A549 (cell line): ENCODE results near the gene SCN3B. TPM values are rescaled to one million over a fixed set of nuclear protein-coding genes. Genes with fewer than 3 reads are reported as not detected.

ENCODE experiments used
- ATAC-seq, 2 experiments: fragments of 200-7000 bp in 1 of 2; fragments of >200 bp in 1 of 2; cut with Nextera tagmentation in 1 of 2; cut with Tn5 transposase in 1 of 2; 3 replicates each; pipeline versions ENCODE4 v1.8.0 to v1.9.1; 2018 to 2020; ENCODE audit warnings: mild to moderate bottlenecking in 1 of 2, moderate library complexity in 1 of 2
- CTCF ChIA-PET: fragments of 300-600 bp; sonication (Branson Sonifier 250); formaldehyde crosslinking; extraction: SDS; loops from one replicate; lab custom pipeline; 2021; ENCODE audit warnings: antibody characterized with exemption, inconsistent platforms; lab: Yijun Ruan, JAX
- POLR2A ChIA-PET: fragments of 350-600 bp; formaldehyde crosslinking; extraction: SDS; loops from one replicate; lab custom pipeline; 2021; ENCODE audit warnings: antibody characterized with exemption, inconsistent platforms; lab: Yijun Ruan, JAX
- DNase-seq, 2 experiments: peaks; one replicate each; pipeline versions ENCODE4 v3.0.0 to v3.0.0-alpha.2; 2011 to 2016; ENCODE audit warnings: low read depth in 1 of 2, low spot score in 1 of 2
- FAIRE-seq: peaks from 2 replicates; lab custom pipeline; 2011; peaks lifted over from hg19 to GRCh38; lab: Jason Lieb, UNC
- H3K27ac ChIP-seq, 2 experiments: fragments of >200 bp; sonication (Bioruptor Twin); formaldehyde crosslinking; 3 replicates each; pipeline ENCODE4 v1.5.1; 2016 to 2017
- H3K4me1 ChIP-seq: fragments of >200 bp; sonication (Bioruptor Twin); formaldehyde crosslinking; 3 replicates; pipeline ENCODE4 v1.6.1; 2016
- H3K4me2 ChIP-seq: fragments of >200 bp; sonication (Bioruptor Twin); formaldehyde crosslinking; 3 replicates; pipeline ENCODE4 v1.6.1; 2016
- H3K4me3 ChIP-seq: fragments of >200 bp; sonication (Bioruptor Twin); formaldehyde crosslinking; 3 replicates; pipeline ENCODE4 v1.5.1; 2016
- H3K9me3 ChIP-seq: fragments of >200 bp; sonication (Bioruptor Twin); formaldehyde crosslinking; 3 replicates; pipeline ENCODE4 v1.6.1; 2016
- CBX2 ChIP-seq: fragments of 200-600 bp; sonication (generic); IDR thresholded peaks from 2 replicates; pipeline ENCODE4 v1.6.1; 2016; ENCODE audit warnings: low read depth, mild to moderate bottlenecking, borderline replicate concordance
- EHF ChIP-seq: fragments of 250-450 bp; sonication (Bioruptor Pico); IDR thresholded peaks from 2 replicates; pipeline ENCODE4 v1.5.0; 2020; ENCODE audit warnings: mild to moderate bottlenecking
- EP300 ChIP-seq, 2 experiments: fragments of >200 bp; sonication (Bioruptor Twin); formaldehyde crosslinking; IDR thresholded peaks; 2 replicates in 1 of 2; 3 replicates in 1 of 2; pipeline ENCODE4 v1.6.1; 2016 to 2017
- ESRRA ChIP-seq: fragments of 150-350 bp; IDR thresholded peaks from 2 replicates; pipeline ENCODE4 v1.6.1; 2014; ENCODE audit warnings: mild to moderate bottlenecking, low read length, borderline replicate concordance
- FOSB ChIP-seq: fragments of 250-450 bp; sonication (Bioruptor Pico); IDR thresholded peaks from 2 replicates; pipeline ENCODE4 v1.5.0; 2020; ENCODE audit warnings: mild to moderate bottlenecking, moderate library complexity
- HEYL ChIP-seq: fragments of 250-450 bp; sonication (Bioruptor Pico); IDR thresholded peaks from 2 replicates; pipeline ENCODE4 v1.8.0; 2021; ENCODE audit warnings: mild to moderate bottlenecking, moderate library complexity
- HOXB13 ChIP-seq: fragments of 250-450 bp; sonication (Bioruptor Pico); IDR thresholded peaks from 2 replicates; pipeline ENCODE4 v1.5.0; 2020; ENCODE audit warnings: low read depth, mild to moderate bottlenecking, moderate library complexity
- KDM5A ChIP-seq: fragments of 200-600 bp; sonication (generic); IDR thresholded peaks from 2 replicates; pipeline ENCODE4 v1.6.1; 2016; ENCODE audit warnings: antibody characterized with exemption, mild to moderate bottlenecking
- MAFK ChIP-seq: fragments of 450-650 bp; IDR thresholded peaks from 2 replicates; pipeline ENCODE4 v1.6.1; 2014; ENCODE audit not compliant: partially characterized antibody
- MYC ChIP-seq: IDR thresholded peaks from 2 replicates; pipeline ENCODE4 v1.6.1; 2012; ENCODE audit warnings: mild to moderate bottlenecking, inconsistent platforms, low read length, improper control_type of control experiment, borderline replicate concordance
- NFE2L2 ChIP-seq: fragments of 150-350 bp; conservative IDR thresholded peaks from 2 replicates; pipeline ENCODE4 v1.6.1; 2014; ENCODE audit warnings: low read length
- NPAS2 ChIP-seq: fragments of 250-450 bp; sonication (Bioruptor Pico); IDR thresholded peaks from 2 replicates; pipeline ENCODE4 v1.8.0; 2022; ENCODE audit warnings: mild to moderate bottlenecking, moderate library complexity, borderline replicate concordance
- RCOR1 ChIP-seq: fragments of 150-350 bp; IDR thresholded peaks from 2 replicates; pipeline ENCODE4 v1.6.1; 2014; ENCODE audit warnings: antibody characterized with exemption, low read length, low read depth
- ZSCAN20 ChIP-seq: fragments of 250-450 bp; sonication (Bioruptor Pico); IDR thresholded peaks from 2 replicates; pipeline ENCODE4 v1.8.0; 2022; ENCODE audit warnings: mild to moderate bottlenecking, moderate library complexity
- WGBS: methylation state at CpG from one replicate; pipeline ENCODE4 v1.1.6; 2017; ENCODE audit errors: missing lambda C conversion rate; 5-methylcytosine and 5-hydroxymethylcytosine counted together
- polyA plus RNA-seq, 4 experiments: library from polyadenylated mRNA; depleted of rRNA in 3 of 4; stranded (reverse); fragments of >200 nt; fragmentation: RNase III in 1 of 4; extraction: RNeasy Plus Mini Kit Qiagen cat#74134 plus additional on column Dnase treatment in 1 of 4; gene quantifications; 2 replicates in 3 of 4; 3 replicates in 1 of 4; pipeline ENCODE4 v1.2.3, GENCODE V29; 2011 to 2017
- TF ChIP-seq, protein P1 (sequence below): fragments of 150-350 bp; IDR thresholded peaks from 2 replicates; pipeline ENCODE4 v1.6.1; 2014; ENCODE audit warnings: low read depth, mild to moderate bottlenecking, low read length
- TF ChIP-seq, protein P2 (sequence below): fragments of 250-450 bp; sonication (Bioruptor Pico); IDR thresholded peaks from 2 replicates; pipeline ENCODE4 v1.5.0; 2021; ENCODE audit warnings: mild to moderate bottlenecking, moderate library complexity, borderline replicate concordance
- TF ChIP-seq, protein P3 (sequence below): fragments of >200 bp; sonication (Bioruptor Twin); formaldehyde crosslinking; IDR thresholded peaks from 3 replicates; pipeline ENCODE4 v1.6.1; 2016
- TF ChIP-seq, protein P4 (sequence below): fragments of 200-600 bp; sonication (generic); IDR thresholded peaks from 2 replicates; pipeline ENCODE4 v1.6.1; 2016; ENCODE audit warnings: antibody characterized with exemption, mild to moderate bottlenecking, moderate library complexity

The SCN3B gene
- polyA plus RNA-seq, 2 of the 4 experiments (the other 2 are of a cell fraction) = 0.18 to 0.37 TPM

DNA sequence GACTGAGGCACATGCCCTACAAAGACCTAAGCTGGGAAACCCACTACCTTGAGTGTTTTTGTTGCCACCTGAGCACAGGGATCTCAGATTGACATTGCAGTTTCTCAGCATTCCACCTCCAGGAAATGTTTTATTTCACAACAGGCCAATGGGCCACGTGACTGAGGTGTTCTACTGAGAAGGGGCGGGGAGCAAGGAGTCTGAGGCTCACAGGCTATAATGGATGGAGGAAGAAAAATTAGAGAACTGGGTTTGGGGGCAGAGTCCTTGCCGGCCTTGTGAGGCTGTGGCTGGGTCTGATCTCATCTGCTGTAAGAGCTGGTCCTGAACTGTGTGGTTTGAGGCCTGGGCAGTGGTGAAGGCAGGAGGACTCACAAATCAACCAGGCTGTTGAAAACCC is 46.3 kb upstream of the SCN3B start:
- POLR2A ChIA-PET = no interaction called here
- no peak for DNase-seq
- H3K4me2 ChIP-seq = no peak overlapping the region
- WGBS = 42% methylated on average over 3 of the region's 3 CpGs
- no peak for ATAC-seq
- no peak overlapping the region for H3K4me3 ChIP-seq
- no peak overlapping the region for H3K27ac ChIP-seq
- H3K4me1 ChIP-seq = no peaks in the 10 kb centered on the region
- no peaks in the 10 kb centered on the region for H3K9me3 ChIP-seq
- TF ChIP-seq, protein P1, sequence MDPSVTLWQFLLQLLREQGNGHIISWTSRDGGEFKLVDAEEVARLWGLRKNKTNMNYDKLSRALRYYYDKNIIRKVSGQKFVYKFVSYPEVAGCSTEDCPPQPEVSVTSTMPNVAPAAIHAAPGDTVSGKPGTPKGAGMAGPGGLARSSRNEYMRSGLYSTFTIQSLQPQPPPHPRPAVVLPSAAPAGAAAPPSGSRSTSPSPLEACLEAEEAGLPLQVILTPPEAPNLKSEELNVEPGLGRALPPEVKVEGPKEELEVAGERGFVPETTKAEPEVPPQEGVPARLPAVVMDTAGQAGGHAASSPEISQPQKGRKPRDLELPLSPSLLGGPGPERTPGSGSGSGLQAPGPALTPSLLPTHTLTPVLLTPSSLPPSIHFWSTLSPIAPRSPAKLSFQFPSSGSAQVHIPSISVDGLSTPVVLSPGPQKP = no peak
- TF ChIP-seq, protein P2, sequence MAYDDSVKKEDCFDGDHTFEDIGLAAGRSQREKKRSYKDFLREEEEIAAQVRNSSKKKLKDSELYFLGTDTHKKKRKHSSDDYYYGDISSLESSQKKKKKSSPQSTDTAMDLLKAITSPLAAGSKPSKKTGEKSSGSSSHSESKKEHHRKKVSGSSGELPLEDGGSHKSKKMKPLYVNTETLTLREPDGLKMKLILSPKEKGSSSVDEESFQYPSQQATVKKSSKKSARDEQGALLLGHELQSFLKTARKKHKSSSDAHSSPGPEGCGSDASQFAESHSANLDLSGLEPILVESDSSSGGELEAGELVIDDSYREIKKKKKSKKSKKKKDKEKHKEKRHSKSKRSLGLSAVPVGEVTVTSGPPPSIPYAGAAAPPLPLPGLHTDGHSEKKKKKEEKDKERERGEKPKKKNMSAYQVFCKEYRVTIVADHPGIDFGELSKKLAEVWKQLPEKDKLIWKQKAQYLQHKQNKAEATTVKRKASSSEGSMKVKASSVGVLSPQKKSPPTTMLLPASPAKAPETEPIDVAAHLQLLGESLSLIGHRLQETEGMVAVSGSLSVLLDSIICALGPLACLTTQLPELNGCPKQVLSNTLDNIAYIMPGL (CRISPR knock-in tag) = no peak
- no peak for FAIRE-seq
- CTCF ChIA-PET = no interaction called here

DNA sequence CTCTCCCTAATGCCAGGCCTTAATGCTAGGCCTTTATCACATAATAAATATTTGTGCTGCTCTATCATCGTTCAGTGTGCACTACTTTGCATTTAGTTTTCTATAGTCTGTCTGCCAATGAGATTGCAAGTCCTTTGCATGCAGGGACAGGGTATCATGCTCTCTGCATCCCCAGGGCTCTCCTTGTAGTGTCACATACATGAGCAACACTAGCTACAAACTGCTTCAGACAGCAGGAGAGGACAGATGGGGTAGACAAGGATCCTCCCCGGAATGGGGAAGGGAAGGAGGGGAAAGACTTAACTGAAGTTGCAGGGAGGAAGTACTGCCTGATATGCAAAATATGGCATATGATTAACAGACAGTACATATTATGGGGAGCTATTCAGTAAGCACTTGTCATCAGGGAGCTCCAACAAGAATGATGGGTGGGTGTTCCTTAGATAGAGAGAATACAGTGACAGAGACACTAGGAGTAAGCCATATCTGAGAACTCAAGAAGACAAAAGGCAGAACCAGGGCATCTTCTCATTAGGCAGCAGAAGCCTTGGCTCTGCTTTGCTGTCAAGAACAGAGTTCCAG is 44.2 kb upstream of the SCN3B start:
- FAIRE-seq (no peak), DNase-seq (no peak), ATAC-seq (no peak)
- WGBS = 15% methylated on average over 2 of the region's 2 CpGs
- ChIA-PET POLR2A (interaction anchor here (0.6 kb wide), 1 partner anchor 118 kb away, joined by 8 read pairs; no protein-coding TSS in a partner anchor), CTCF (interaction anchor here (1.0 to 2.2 kb wide), 3 partner anchors 9 to 13 kb away, joined by 3 to 14 read pairs (median 5); no protein-coding TSS in a partner anchor)
- no peak overlapping the region for H3K4me3 ChIP-seq
- no peaks in the 10 kb centered on the region for H3K4me1 ChIP-seq
- TF ChIP-seq ESRRA = no peak
- no peak for TF ChIP-seq NPAS2 (CRISPR knock-in tag)
- TF ChIP-seq EHF (CRISPR knock-in tag) = no peak
- TF ChIP-seq, protein P3, sequence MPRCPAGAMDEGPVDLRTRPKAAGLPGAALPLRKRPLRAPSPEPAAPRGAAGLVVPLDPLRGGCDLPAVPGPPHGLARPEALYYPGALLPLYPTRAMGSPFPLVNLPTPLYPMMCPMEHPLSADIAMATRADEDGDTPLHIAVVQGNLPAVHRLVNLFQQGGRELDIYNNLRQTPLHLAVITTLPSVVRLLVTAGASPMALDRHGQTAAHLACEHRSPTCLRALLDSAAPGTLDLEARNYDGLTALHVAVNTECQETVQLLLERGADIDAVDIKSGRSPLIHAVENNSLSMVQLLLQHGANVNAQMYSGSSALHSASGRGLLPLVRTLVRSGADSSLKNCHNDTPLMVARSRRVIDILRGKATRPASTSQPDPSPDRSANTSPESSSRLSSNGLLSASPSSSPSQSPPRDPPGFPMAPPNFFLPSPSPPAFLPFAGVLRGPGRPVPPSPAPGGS = no peak
- no peak for TF ChIP-seq RCOR1
- no peak for TF ChIP-seq EP300 (IDR thresholded peaks at IDR 0.05)
- no peak for TF ChIP-seq NFE2L2
- no peak for TF ChIP-seq KDM5A
- TF ChIP-seq MYC = no peak
- TF ChIP-seq, protein P4, sequence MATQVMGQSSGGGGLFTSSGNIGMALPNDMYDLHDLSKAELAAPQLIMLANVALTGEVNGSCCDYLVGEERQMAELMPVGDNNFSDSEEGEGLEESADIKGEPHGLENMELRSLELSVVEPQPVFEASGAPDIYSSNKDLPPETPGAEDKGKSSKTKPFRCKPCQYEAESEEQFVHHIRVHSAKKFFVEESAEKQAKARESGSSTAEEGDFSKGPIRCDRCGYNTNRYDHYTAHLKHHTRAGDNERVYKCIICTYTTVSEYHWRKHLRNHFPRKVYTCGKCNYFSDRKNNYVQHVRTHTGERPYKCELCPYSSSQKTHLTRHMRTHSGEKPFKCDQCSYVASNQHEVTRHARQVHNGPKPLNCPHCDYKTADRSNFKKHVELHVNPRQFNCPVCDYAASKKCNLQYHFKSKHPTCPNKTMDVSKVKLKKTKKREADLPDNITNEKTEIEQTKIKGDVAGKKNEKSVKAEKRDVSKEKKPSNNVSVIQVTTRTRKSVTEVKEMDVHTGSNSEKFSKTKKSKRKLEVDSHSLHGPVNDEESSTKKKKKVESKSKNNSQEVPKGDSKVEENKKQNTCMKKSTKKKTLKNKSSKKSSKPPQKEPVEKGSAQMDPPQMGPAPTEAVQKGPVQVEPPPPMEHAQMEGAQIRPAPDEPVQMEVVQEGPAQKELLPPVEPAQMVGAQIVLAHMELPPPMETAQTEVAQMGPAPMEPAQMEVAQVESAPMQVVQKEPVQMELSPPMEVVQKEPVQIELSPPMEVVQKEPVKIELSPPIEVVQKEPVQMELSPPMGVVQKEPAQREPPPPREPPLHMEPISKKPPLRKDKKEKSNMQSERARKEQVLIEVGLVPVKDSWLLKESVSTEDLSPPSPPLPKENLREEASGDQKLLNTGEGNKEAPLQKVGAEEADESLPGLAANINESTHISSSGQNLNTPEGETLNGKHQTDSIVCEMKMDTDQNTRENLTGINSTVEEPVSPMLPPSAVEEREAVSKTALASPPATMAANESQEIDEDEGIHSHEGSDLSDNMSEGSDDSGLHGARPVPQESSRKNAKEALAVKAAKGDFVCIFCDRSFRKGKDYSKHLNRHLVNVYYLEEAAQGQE = no peak
- no peak for TF ChIP-seq FOSB (CRISPR knock-in tag)
- no peak for TF ChIP-seq HEYL (CRISPR knock-in tag)
- no peak for TF ChIP-seq ZSCAN20 (CRISPR knock-in tag)
- TF ChIP-seq, protein P1 = no peak
- TF ChIP-seq MAFK = no peak
- TF ChIP-seq HOXB13 (CRISPR knock-in tag) = no peak
- TF ChIP-seq CBX2 = no peak
- H3K4me2 ChIP-seq = no peak overlapping the region
- no peak overlapping the region for H3K27ac ChIP-seq
- H3K9me3 ChIP-seq = no peaks in the 10 kb centered on the region
